Muscle of back (tissue), 11 donors: ENCODE measurements around the gene MOCOS. TPM values are rescaled to one million over a fixed set of nuclear protein-coding genes. Genes with fewer than 3 reads are reported as not detected.

Experiments used
- DNase-seq, 3 donors: peaks; one replicate each; pipeline versions ENCODE4 v3.0.0 to v3.0.0-alpha.2; 2013
- polyA plus RNA-seq, 10 donors: library from polyadenylated mRNA; unstranded; fragments of 120-200 nt; gene quantifications; one replicate each; pipeline ENCODE4 v1.2.1, GENCODE V29; 2013; ENCODE audit not compliant: insufficient read length in 10 of 10

MOCOS gene
- polyA plus RNA-seq, 10 donors: 0.11 to 0.70 (median 0.24) TPM

DNA sequence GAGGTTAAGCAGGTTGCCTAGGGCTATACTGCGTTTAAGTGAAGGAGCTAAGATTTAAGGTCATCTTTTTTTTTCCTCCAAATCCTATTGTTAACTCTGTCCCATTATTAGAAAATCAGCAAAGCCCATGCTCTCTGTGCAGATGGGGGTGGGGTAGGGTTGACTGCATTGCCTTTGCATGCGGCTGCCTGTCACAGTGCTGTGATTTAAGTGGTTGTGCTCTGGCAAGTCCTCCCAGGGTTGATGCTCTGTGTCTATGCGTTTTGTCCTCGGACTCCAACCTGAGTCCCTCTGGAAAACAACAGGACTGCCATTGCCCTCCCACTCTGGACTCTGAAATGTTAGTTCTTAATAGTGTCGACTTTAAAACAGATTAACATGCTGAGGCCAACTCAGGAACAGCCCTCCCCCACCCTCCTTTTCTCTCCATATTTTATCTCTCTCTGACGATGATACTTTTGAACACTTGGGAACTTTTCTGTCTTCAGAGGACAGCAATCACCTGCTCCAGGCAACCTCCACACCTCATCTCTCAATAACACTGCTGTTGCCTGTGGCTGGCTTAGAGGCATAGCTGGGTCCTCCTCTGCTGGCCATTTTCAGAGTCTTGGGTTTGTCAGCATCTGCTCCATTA is 116.0 kb downstream of the MOCOS start:
- no peak for DNase-seq

- no peak for DNase-seq
Measured at GRCh38 chr18:36304723-36305122, 117.4 kb downstream of the MOCOS start.

DNA sequence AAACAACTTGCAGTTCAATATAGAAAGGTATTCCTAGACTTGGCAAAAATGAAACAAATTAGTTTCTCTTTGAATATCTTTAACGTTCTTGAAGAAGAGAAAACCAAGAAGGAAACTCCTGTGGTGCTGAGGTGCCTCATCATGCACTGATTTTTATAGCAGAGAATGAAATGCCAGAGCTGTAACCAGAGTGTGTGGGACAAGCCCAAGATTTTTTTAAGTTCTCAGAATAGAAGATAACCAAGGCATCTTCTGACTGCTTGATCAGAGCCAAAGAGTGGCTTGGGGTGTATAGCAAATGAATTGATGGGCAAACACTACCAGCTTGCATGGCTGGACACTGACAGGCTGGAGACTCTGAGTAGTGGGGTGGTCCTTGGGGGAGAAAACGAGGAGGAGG is 118.1 kb downstream of the MOCOS start:
- DNase-seq: no peak

DNA sequence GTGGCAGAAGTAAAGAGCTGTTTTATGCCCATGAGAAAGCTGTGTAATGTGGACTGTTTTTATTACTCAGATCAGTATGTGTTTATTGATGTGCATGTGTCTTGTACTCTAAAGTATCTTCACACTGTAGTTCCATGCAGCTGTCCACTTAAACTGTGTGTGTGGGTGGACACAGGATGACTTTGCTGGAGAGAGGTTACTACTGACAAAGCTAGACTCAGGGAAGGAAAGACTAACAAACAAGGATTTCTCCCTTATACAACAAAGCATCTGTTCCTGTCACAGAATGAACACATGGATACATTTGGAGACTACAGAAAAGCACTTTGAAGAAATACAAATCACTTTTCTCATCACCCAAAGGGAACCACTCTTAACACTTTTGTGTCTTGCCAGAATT is 120.2 kb downstream of the MOCOS start:
- DNase-seq: no peak

DNA sequence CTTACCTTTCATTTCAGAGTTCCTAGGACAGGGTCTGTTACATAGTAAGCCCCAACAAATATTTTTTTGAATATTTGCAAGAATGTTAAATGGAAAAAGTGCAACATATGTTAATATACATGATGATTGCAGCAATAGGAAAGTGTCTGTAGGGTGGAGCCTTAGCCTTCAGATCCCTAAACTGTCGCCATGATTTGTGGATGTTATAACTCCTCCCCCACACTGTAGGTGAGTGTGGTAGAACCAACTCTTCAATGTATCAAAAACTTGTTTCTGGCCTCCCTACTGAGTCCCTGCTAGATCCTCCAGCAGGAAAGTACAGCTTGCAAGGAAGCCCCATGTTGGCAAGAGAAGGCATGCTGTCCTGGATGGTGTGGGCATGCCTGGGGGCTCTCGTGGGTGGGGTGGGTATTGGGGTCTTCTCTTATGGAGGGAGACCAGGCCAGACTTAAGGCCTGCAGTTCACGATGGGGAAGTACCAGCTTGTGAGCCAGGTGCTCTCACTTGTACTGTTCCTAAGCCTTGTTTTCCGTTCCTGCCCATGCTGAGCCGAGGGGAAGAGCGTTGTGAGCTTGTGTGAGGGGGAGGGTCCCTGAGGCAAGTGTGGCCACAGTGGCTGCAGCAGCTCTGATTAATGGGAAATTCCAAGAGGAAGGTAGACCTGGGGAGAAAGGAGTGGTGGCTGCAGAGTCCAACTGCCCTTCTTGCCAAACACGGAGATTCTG is 121.6 kb downstream of the MOCOS start:
- DNase-seq: no peak

GRCh38 chr18:36309436-36310391 is 122.4 kb downstream of the MOCOS start:
- DNase-seq: peak in 1 of 3 donors; percentile 95

- DNase-seq: no peak
Measured at GRCh38 chr18:36311026-36311570, 123.8 kb downstream of the MOCOS start.

DNA sequence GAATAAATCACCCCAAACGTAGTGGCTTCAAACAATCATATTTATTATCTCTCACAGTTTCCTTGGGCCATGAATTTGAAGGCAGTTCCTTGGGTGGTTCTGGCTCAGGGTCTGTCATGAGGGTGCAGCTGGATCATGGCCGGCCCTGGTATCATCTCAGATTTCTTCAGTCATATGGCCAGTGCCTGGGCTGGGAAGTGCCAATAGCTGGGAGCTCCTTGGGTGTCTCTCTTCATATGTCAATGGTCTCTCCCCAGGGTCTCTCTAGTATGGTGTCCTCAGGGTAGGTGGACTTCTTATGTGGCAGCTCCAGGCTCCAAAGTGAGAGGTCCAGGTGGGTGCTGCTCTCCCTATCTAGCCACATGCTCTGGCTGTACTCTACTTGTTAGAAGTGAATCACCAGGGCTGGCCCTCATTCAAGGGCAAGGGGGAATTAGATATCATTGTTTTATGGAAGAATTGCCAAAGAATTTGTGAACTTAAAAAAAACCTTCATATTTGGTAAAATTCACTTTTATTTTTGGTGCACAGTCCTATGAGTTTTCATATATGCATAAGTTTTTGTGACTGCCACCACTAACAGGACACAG is 125.6 kb downstream of the MOCOS start:
- no peak for DNase-seq

DNA sequence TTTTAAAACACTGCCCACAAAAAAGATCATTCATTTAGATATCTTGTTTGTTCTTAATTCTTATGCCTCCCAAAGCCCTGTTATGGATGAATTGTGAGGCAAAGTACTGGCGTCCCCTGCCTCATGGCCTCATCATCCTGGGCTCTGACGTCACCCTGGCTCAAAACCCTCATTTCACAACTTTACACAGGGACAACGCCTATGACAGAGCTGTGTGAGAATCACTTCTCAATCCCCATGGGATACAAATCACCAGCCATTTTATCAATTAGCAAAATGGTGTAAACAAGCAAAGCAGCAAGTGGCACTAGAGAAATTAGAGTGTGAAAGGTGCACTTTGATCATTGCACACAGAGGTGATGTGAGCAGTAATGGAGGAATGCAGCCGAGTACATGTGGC is 126.8 kb downstream of the MOCOS start:
- DNase-seq: no peak

- DNase-seq: peak in 1 of 3 donors; percentile 73
Measured at GRCh38 chr18:36314754-36315153, 127.5 kb downstream of the MOCOS start.

- no peak for DNase-seq
Measured at GRCh38 chr18:36315736-36316135, 128.4 kb downstream of the MOCOS start.

DNA sequence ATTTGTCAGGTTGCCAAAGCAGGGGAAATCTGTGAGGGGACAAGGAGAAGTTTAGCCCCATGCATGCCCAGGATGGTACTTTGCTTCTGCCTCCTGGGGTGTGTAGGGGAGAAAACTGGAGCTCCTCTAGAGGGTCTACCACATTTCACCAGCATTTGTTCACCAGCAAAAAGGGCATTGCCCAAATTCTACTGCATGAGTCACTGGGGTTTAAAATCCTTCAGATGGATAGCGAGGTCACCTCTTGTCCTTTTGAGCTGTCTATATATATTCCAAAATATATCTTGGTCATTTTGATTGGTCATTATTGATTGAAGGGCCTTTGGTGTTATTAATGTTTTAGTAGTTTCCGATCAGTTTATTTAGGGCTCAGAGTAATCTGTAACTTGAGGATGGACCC is 128.9 kb downstream of the MOCOS start:
- DNase-seq: no peak

Other genes starting within 250 kb of the MOCOS start
- 10 to 100 TPM; 35.3 to 46.5 (median 40.7) TPM for gene RPRD1A, start 119.9 kb upstream of the MOCOS start, polyA plus RNA-seq
- gene SLC39A6, start 58.2 kb upstream of the MOCOS start, polyA plus RNA-seq: 10 to 100 TPM; 30.3 to 42.3 (median 35.3) TPM
- 100 to 1,000 TPM in 2 of 10 donors, 10 to 100 TPM in 8; 57.2 to 110 (median 73.3) TPM for gene ELP2, start 57.6 kb upstream of the MOCOS start, polyA plus RNA-seq
- gene FHOD3, start 110.2 kb downstream of the MOCOS start, polyA plus RNA-seq: 10 to 100 TPM; 18.0 to 41.0 (median 31.1) TPM